ENCODE results near the gene SCARB1. TPM values are rescaled to one million over a fixed set of nuclear protein-coding genes. Genes with fewer than 3 reads are reported as not detected.

SCARB1 gene
- total and polyA plus RNA-seq, 9 of the 15 experiments (the other 6 are each of a cell fraction or from before 2014, with no cell fraction given) = 0.56 to 157 (median 52.8) TPM

DNA sequence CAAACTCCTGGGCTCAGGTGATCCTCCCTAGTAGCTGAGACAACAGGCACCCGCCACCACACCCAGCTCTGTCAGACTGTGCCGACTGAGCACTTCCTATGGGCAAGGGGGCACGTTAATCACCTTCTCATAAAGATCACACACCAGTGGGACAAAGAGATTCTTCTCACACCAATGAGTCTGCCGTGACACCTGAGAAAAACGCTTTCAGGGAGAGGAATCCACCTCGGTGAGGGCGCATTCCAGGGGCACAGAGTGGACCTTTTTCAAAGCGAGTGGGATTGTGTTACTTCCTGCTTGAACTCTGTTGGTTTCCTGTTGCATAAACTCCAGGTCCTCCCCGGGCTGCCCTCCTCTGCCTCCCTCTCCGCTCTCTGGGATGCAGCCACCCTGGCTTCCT is 17.5 kb upstream of the SCARB1 start:
- TF ChIP-seq XRCC3 (IDR thresholded peaks at IDR 0.05) = no peak
- TF ChIP-seq MTA1 (IDR thresholded peaks at IDR 0.05; ENCODE audit: borderline replicate concordance) = no peak
- no peak for TF ChIP-seq PHB2 (IDR thresholded peaks at IDR 0.05; ENCODE audit: low read depth)
- no peak for TF ChIP-seq RBFOX2 (IDR thresholded peaks at IDR 0.05; ENCODE audit: low read depth, low read length)
- no peak for TF ChIP-seq GTF2E2 (tag; IDR thresholded peaks at IDR 0.05)
- no peak for TF ChIP-seq GTF2A2 (tag; IDR thresholded peaks at IDR 0.05)
- no peak for TF ChIP-seq ZNF12 (CRISPR knock-in tag; IDR thresholded peaks at IDR 0.05)
- no peak for TF ChIP-seq SAP30 (IDR thresholded peaks at IDR 0.05; ENCODE audit: borderline replicate concordance, insufficient read depth, low read depth, low read length, poor library complexity, severe bottlenecking)
- no peak for TF ChIP-seq HIVEP1 (CRISPR knock-in tag; IDR thresholded peaks at IDR 0.05)
- TF ChIP-seq SMARCC2 (IDR thresholded peaks at IDR 0.05; ENCODE audit: low read depth) = no peak
- no peak for TF ChIP-seq ZNF133 (CRISPR knock-in tag; IDR thresholded peaks at IDR 0.05)
- TF ChIP-seq TAL1 (IDR thresholded peaks at IDR 0.05) = no peak
- no peaks in the 10 kb centered on the region for H3K9me3 ChIP-seq (replicated peaks; ENCODE audit: control insufficient read depth, insufficient read depth, low read depth, low read length)
- CTCF ChIA-PET (ENCODE audit: low intra/inter-chr PET ratio) = no interaction called here
- H3K79me2 ChIP-seq (ENCODE audit: control insufficient read depth, insufficient read depth, low read length) = no peaks in the 10 kb centered on the region
- no peaks in the 10 kb centered on the region for H3K9me1 ChIP-seq (ENCODE audit: control insufficient read depth, insufficient read depth, low read length)
- no peaks in the 10 kb centered on the region for H3K36me3 ChIP-seq (ENCODE audit: control insufficient read depth, insufficient read depth, low read length)
- DNase-seq (ENCODE audit: extremely low read depth in 1 of 4, low spot score in 3 of 4) = no peak
- POLR2A ChIA-PET = interaction anchor here (1.8 to 2.7 kb wide), 2 partner anchors 29 to 33 kb away, joined by 9 to 16 read pairs; partner anchors contain the start of gene UBC
- no peak overlapping the region for H3K4me3 ChIP-seq
- H3K4me1 ChIP-seq (replicated peaks in 1 of 2; ENCODE audit: control insufficient read depth in 2 of 2, insufficient read depth in 2 of 2, low read length in 2 of 2) = peaks cover 33 to 44% of the 10 kb centered on the region in 2 experiments
- H3K27me3 ChIP-seq (ENCODE audit: control insufficient read depth in 2 of 2, insufficient read depth in 2 of 2, low read length in 2 of 2) = no peaks in the 10 kb centered on the region
- intact Hi-C loops (cut with micrococcal nuclease) = no loop called here
- no peak overlapping the region for H3K27ac ChIP-seq (ENCODE audit: extremely low read depth, low read depth, low read length)
- 71% methylated on average over 10 of the region's 10 CpGs for WGBS (ENCODE audit: insufficient coverage, low coverage, missing lambda C conversion rate)
- H3K4me2 ChIP-seq (ENCODE audit: insufficient read depth, low read length) = no peak overlapping the region
- BruUV-seq (replicated peaks) = no TSS peak
- no peaks in the 10 kb centered on the region; the same call in 1 of the 2 replicates for H4K20me1 ChIP-seq (replicated peaks; ENCODE audit: control insufficient read depth, insufficient read depth, low read length)
- ATAC-seq = no peak
- in situ Hi-C loops (cut with MboI) = no loop called here
- no peak overlapping the region for H3K9ac ChIP-seq (ENCODE audit: insufficient read depth in 1 of 2, low read depth in 2 of 2, low read length in 2 of 2)
- FAIRE-seq = no peak
- no peak overlapping the region for H2AFZ ChIP-seq (ENCODE audit: low read depth, low read length)
